Effector memory CD4-positive, alpha-beta T cell (primary cell): Measurements from ENCODE around the gene ETS2.

Experiments used
- DNase-seq, 3 donors: peaks; one replicate each; pipeline ENCODE4 v3.0.0-alpha.2; 2020
- H3K27ac ChIP-seq: 2 replicates; pipeline ENCODE4 v1.7.0; 2013; ENCODE audit warnings: mild to moderate bottlenecking, low read length, moderate library complexity; ENCODE audit not compliant: insufficient read depth, poor library complexity, severe bottlenecking
- H3K27me3 ChIP-seq: replicated peaks from 2 replicates; pipeline ENCODE4 v1.7.0; 2013; ENCODE audit warnings: mild to moderate bottlenecking, low read length; ENCODE audit not compliant: insufficient read depth, control insufficient read depth, poor library complexity, severe bottlenecking
- H3K36me3 ChIP-seq: 2 replicates; pipeline ENCODE4 v1.7.0; 2013; ENCODE audit warnings: mild to moderate bottlenecking, low read length, moderate library complexity; ENCODE audit not compliant: control insufficient read depth, insufficient read depth
- H3K4me1 ChIP-seq: 2 replicates; pipeline ENCODE4 v1.7.0; 2013; ENCODE audit warnings: low read length, mild to moderate bottlenecking; ENCODE audit not compliant: control insufficient read depth, insufficient read depth, poor library complexity, severe bottlenecking
- H3K4me3 ChIP-seq: 2 replicates; pipeline ENCODE4 v1.7.0; 2013; ENCODE audit warnings: low read length, low read depth, mild to moderate bottlenecking; ENCODE audit not compliant: insufficient read depth, poor library complexity, severe bottlenecking
- H3K9me3 ChIP-seq: 2 replicates; pipeline ENCODE4 v1.7.0; 2013; ENCODE audit warnings: mild to moderate bottlenecking, low read length, moderate library complexity; ENCODE audit not compliant: control insufficient read depth

Gene ETS2

DNA sequence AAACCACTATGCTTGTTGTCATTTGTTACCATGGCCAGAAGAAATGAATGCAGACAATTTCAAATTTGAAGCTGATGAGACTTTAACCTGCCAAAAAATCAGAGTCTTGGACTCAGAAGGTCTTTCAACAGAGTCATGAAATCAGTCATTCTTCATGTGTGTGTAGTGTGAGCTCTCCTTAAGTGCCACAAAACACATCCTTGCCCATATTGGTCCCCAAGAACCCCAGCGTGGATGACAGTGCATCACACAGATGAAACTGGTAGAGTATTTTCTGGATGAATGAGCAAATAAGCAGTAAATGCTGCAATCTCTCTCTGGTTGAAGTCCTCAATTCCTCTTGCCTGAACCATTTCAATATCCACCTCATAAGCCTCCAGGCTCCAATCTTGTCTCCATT lies 28.7 kb upstream of the ETS2 start:
- no peaks in the 10 kb centered on the region for H3K36me3 ChIP-seq

DNA sequence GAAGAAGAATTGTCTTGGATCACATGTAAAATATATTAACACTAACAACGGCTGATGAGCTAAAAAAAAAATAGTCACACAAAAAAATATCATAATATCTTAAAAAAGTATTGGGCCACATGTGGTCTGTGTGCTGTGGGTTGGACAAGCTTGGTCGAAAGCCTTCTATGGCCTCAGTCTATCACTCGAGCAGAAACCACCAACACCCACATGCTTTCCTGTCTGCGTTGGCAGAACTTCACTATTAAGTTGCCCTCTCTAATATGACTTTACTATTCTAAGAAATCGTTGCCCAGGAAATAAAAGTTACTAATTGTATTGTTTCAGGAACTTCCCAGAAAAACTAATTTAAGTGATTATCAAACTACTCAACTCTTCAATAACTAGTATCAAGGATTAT lies 28.2 kb upstream of the ETS2 start:
- no peaks in the 10 kb centered on the region for H3K27me3 ChIP-seq
- no peaks in the 10 kb centered on the region for H3K9me3 ChIP-seq
- H3K4me1 ChIP-seq = no peaks in the 10 kb centered on the region
- DNase-seq = no peak
- no peak overlapping the region for H3K4me3 ChIP-seq
- no peak overlapping the region for H3K27ac ChIP-seq
- no peaks in the 10 kb centered on the region for H3K36me3 ChIP-seq

More for the DNA sequence above, 28.7 kb upstream of the ETS2 start:
- no peaks in the 10 kb centered on the region for H3K27me3 ChIP-seq
- no peaks in the 10 kb centered on the region for H3K4me1 ChIP-seq
- no peak overlapping the region for H3K4me3 ChIP-seq
- H3K9me3 ChIP-seq = no peaks in the 10 kb centered on the region
- no peak for DNase-seq
- H3K27ac ChIP-seq = no peak overlapping the region

DNA sequence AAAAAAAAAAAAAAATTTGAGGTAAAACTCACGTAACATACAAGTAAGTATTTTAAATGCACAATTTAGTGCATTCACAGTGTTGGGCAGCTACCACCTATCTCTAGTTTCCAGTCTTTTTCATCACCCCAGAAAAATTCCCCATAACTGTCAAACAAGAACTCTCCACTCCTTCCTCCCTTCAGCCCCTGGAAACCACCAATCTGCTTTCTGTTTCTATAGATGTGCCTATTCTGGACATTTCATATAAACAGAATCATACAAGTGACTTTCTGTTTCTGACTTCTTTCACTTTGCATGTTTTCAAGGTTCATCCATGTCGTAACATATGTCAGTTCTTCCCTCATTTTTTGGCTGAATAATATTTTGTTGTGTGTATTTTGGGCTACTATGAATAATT lies 24.9 kb upstream of the ETS2 start:
- no peak for DNase-seq
- Histone ChIP-seq H3K36me3 (no peaks in the 10 kb centered on the region), H3K27ac (no peak overlapping the region), H3K27me3 (no peaks in the 10 kb centered on the region), H3K9me3 (no peaks in the 10 kb centered on the region), H3K4me3 (no peak overlapping the region), H3K4me1 (no peaks in the 10 kb centered on the region)

DNA sequence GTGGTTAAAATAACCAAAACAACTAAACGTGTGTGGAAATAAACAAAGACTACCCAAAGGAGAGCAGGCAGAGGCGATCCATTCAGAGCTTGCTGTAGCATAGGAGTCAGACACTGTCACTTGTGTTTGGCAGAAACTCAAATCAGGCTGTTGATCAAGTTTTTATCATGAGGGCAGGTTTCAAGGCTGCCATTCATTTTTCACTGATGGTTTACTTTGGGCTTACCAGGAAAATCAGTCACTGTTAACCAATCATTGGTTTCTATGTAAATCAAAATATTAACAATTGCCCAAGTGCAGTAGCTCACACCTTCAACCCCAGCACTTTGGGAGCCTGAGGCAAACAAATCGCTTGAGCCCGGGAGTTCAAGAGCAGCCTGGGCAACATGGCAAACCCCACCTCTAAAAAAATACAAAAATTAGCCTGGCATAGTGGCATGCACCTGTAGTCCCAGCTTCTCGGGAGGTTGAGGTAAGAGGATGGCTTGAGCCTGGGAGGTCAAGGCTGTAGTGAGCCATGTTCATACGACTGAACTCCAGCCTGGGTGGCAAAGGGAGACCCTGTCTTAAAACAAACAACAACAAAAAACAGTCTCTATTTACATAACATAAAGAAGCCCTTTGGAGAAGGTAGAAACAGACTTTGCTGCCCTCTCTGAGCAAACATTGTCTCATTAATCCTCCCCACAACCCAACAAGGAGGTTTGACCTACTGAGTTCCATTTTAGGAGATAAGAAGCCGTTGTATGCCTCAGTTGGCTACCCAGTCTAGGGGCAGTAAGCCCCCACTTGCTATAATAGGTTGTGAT lies 21.1 kb upstream of the ETS2 start:
- no peak overlapping the region for H3K27ac ChIP-seq
- DNase-seq = no peak
- H3K4me1 ChIP-seq = no peaks in the 10 kb centered on the region
- H3K4me3 ChIP-seq = no peak overlapping the region
- H3K27me3 ChIP-seq = no peaks in the 10 kb centered on the region
- no peaks in the 10 kb centered on the region for H3K36me3 ChIP-seq
- H3K9me3 ChIP-seq = no peaks in the 10 kb centered on the region

DNA sequence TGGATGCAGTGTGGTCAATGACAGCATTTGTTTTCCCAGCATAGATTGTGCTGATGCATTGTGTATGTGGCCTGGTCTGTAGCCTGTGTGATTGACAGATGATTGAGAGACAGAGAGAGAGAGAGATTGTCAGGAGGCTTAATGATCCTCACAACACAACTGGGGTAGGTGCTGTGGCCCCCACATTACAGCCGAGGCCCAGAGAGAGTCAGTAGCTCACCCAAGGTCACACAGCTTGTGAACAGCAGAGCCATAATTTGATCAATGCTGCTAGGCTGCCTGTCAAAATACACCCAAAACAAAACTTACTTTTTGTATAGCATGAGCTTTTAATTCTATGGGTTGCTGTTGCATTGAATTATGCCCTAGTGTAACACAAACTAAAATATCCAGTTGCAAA lies 20.2 kb upstream of the ETS2 start:
- no peaks in the 10 kb centered on the region for H3K4me1 ChIP-seq
- H3K36me3 ChIP-seq = no peaks in the 10 kb centered on the region
- no peak overlapping the region for H3K4me3 ChIP-seq
- H3K27me3 ChIP-seq = no peaks in the 10 kb centered on the region
- H3K27ac ChIP-seq = no peak overlapping the region
- DNase-seq = no peak
- no peaks in the 10 kb centered on the region for H3K9me3 ChIP-seq

DNA sequence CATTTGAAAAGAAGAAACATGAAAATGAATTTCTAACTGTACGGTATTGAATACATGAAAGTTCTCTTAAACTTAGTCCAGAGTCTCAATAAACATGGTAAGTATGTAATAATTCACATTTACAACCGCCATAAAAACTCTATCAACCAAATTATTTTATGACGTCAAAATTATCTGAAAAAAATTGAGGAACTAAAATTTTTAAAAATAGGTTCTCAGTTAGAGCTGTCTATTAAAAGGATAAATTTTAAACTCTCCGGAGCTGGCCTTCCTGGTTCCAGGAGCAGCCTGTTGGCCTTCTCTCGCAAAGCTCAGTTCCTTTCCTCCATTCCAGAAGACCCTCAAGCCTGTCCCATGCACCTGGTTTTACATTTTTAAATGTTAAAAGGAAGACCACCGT lies 18.7 kb upstream of the ETS2 start:
- no peak for DNase-seq
- Histone ChIP-seq H3K4me3 (no peak overlapping the region), H3K27ac (no peak overlapping the region)

DNA sequence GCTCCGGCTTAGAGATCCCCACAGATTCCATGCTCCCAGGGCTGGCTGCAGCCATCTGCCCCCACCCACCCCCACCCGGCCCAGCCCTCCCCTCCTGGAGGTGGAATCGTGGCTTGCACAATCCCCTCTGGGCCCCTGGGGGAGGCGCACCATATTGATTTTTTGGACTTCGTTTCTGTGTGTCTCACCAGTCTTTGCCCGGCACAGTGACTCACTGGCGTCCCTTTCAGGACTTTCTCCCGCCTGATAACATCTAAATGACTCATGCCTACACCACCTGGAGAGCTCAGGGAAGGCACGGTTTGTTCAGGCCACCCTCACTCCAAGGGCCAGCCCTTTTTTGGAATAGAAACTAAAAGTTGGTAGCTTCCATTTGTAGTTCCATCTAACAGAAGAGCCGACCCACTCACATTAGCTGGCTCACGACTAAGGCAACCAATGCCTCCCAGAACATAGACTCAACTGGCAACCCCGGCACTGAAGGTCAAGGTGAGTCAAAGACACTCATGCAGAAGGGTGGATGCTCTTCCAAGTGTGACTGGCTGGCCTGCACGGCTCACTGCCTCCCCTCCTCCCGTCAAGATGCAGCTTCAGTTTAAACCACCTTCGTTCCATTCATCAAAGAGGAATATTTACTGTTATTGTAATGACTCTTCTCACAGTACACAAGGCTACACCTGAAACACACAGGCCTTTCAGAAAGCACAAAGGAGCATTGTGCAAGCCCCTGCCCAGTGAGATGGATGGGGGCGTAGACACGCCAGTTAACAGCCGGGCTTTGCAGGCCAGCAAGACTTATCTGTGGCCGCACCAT lies 18.1 kb upstream of the ETS2 start:
- Histone ChIP-seq H3K36me3 (no peaks in the 10 kb centered on the region), H3K4me3 (no peak overlapping the region), H3K9me3 (no peaks in the 10 kb centered on the region), H3K27ac (no peak overlapping the region), H3K27me3 (no peaks in the 10 kb centered on the region), H3K4me1 (no peaks in the 10 kb centered on the region)
- no peak for DNase-seq

More for the DNA sequence above, 18.7 kb upstream of the ETS2 start:
- no peaks in the 10 kb centered on the region for H3K27me3 ChIP-seq
- H3K36me3 ChIP-seq = no peaks in the 10 kb centered on the region
- H3K4me1 ChIP-seq = no peaks in the 10 kb centered on the region
- no peaks in the 10 kb centered on the region for H3K9me3 ChIP-seq

DNA sequence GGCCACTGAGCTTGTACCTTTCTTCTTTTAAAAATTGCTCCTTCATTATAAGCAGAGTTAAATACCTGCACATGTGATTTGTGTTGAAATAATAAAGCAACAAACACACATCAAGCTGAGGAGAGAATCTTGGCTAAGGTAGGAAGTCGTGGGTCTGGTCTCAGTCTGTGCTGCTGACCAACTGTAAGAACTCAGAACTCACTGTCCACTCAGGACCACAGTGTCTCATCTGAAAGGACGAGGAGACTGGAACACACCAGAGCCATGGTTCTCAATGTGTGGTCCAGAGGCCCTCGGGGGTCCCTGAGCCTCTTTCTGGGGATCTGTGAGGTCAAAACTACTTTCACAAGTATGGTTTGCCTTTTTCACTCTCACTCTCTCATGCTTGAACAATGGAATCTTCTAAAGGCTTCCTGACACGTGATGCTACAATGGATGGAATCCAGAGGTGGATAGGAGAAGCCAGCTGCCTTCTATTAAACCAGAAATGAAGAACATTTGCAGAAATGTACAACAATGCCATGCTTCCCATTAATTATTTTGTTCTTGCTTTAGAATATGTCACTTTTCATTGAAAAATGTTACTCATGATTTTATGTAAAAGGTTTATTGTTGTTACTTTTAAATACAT lies 17.3 kb upstream of the ETS2 start:
- no peak for DNase-seq
- Histone ChIP-seq H3K27ac (no peak overlapping the region), H3K9me3 (no peaks in the 10 kb centered on the region), H3K4me3 (no peak overlapping the region), H3K27me3 (no peaks in the 10 kb centered on the region), H3K4me1 (no peaks in the 10 kb centered on the region), H3K36me3 (no peaks in the 10 kb centered on the region)

DNA sequence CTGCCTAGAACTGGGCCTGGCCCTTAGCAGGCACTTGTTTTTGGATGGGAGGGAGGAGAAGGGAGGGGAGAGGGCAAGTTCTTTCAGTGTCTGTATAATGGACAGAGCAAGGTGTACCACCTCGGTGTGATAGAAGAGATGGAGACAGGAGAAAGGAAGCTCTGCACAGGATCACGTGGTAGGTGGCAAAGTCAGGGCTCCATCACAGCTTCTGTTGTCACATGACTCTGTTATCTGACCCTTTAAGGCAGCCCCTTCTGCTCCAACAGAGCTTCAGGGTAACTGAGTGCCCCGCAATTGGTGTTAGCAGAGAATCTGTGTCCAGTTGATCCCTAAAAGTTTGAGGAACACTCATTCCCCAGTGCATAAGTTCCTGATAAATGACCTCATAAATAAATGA lies 16.5 kb upstream of the ETS2 start:
- H3K4me1 ChIP-seq = no peaks in the 10 kb centered on the region
- no peaks in the 10 kb centered on the region for H3K9me3 ChIP-seq
- no peaks in the 10 kb centered on the region for H3K27me3 ChIP-seq
- no peak for DNase-seq
- no peak overlapping the region for H3K4me3 ChIP-seq
- no peak overlapping the region for H3K27ac ChIP-seq
- no peaks in the 10 kb centered on the region for H3K36me3 ChIP-seq

DNA sequence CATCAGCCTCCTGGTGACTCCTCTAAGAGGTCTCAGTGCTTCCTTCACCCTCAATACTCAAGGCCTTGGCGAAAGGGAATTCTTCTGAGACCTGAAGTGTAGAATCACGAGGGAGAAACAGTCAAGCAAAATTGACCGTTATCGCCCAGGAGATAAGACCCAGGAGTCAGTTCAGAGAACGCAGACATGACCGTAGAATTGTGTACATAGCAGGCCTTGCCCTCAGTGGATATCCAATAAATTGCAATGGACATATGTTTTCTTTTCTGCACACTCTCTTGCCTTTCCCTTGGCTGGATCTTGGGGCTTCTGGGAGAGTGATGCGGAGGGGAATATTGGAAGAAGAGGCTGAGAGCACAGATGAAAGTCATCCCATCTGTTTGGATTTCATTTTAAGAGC lies 15.7 kb upstream of the ETS2 start:
- H3K27me3 ChIP-seq = no peaks in the 10 kb centered on the region
- no peaks in the 10 kb centered on the region for H3K9me3 ChIP-seq
- H3K4me3 ChIP-seq = no peak overlapping the region
- no peak for DNase-seq
- no peaks in the 10 kb centered on the region for H3K4me1 ChIP-seq
- no peaks in the 10 kb centered on the region for H3K36me3 ChIP-seq
- no peak overlapping the region for H3K27ac ChIP-seq
